K562 (cell line): ENCODE results near the gene AP1B1.

Source experiments
- CHD7 ChIP-seq: fragments of 200-600 bp; sonication (generic); IDR thresholded peaks from one replicate; pipeline ENCODE4 v1.6.1; 2012; ENCODE audit warnings: mild to moderate bottlenecking, low read depth, low read length, inconsistent platforms
- CREB1 ChIP-seq, 2 experiments: sonication (generic) in 1 of 2; formaldehyde crosslinking in 1 of 2; IDR thresholded peaks; 2 replicates each; pipeline versions ENCODE4 v1.6.1 to v1.8.0; 2012 to 2022; ENCODE audit warnings: inconsistent platforms in 1 of 2, mild to moderate bottlenecking in 1 of 2, missing genetic modification reagents in 1 of 2, moderate library complexity in 1 of 2
- CTCF ChIP-seq, 3 experiments: IDR thresholded peaks in 2 of 3; conservative IDR thresholded peaks in 1 of 3; 2 replicates each; pipeline ENCODE4 v1.5.1; 2011 to 2012; ENCODE audit warnings: low read length in 3 of 3, mild to moderate bottlenecking in 3 of 3, control low read depth in 2 of 3, improper control_type of control experiment in 1 of 3, inconsistent platforms in 1 of 3, low read depth in 1 of 3, mixed read lengths in 1 of 3, moderate library complexity in 1 of 3; ENCODE audit not compliant: insufficient read depth in 2 of 3
- DPF2 ChIP-seq: fragments of 450-650 bp; IDR thresholded peaks from 2 replicates; pipeline ENCODE4 v1.6.1; 2016
- EP300 ChIP-seq: IDR thresholded peaks from 2 replicates; pipeline ENCODE4 v1.6.1; 2012; ENCODE audit warnings: low read length, improper control_type of control experiment
- GTF2F1 ChIP-seq: IDR thresholded peaks from 2 replicates; pipeline ENCODE4 v1.6.1; 2011; ENCODE audit warnings: low read depth, low read length, improper control_type of control experiment
- MXI1 ChIP-seq: IDR thresholded peaks from 2 replicates; pipeline ENCODE4 v1.6.1; 2011; ENCODE audit warnings: low read depth, mild to moderate bottlenecking, improper control_type of control experiment, low read length
- POLR2A ChIP-seq: fragments of 450-650 bp; conservative IDR thresholded peaks from 2 replicates; pipeline ENCODE4 v1.6.1; 2016
- TCF7 ChIP-seq: sonication (generic); IDR thresholded peaks from 2 replicates; pipeline ENCODE4 v1.6.1; 2016; ENCODE audit warnings: antibody characterized with exemption, borderline replicate concordance
- TFAP4 ChIP-seq: sonication (generic); formaldehyde crosslinking; IDR thresholded peaks from 2 replicates; pipeline ENCODE4 v1.8.0; 2022; ENCODE audit warnings: missing genetic modification reagents, mild to moderate bottlenecking, moderate library complexity, borderline replicate concordance
- ZNF184 ChIP-seq: sonication (generic); formaldehyde crosslinking; IDR thresholded peaks from 2 replicates; pipeline ENCODE4 v1.5.0; 2020; ENCODE audit warnings: missing genetic modification reagents
- TF ChIP-seq, protein P1 (sequence below): sonication (generic); formaldehyde crosslinking; IDR thresholded peaks from 2 replicates; pipeline ENCODE4 v1.9.0; 2022; ENCODE audit warnings: mild to moderate bottlenecking, missing genetic modification reagents

DNA sequence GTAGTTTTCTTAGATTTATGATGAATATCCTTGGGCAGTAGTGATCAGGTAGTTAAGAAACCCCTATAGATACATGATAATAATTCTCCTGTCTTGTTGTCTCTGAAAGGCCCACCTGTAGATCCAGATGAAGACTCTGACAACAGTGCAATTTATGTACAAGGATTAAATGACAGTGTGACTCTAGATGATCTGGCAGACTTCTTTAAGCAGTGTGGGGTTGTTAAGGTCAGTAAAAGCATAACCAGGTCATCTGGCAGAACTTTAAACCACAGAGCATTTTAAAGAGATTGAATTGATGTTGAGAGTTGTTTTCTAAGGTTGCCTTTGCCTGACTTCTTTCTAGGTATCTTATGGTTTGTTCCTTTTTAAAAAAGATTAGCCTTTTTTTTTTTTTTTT lies 96.0 kb downstream of the AP1B1 start:
- TF ChIP-seq DPF2 (no peak), TCF7 (no peak), MXI1 (no peak), POLR2A (no peak), ZNF184 (CRISPR knock-in tag) (no peak), GTF2F1 (no peak), CREB1 (IDR thresholded peaks at IDR 0.05) (no peak), CREB1 (CRISPR knock-in tag; IDR thresholded peaks at IDR 0.05) (no peak), EP300 (no peak), CTCF (IDR thresholded peaks at IDR 0.05 in 2 of 3, conservative IDR thresholded peaks at IDR 0.05 in 1 of 3; ENCODE audit: insufficient read depth in 2 of 3, low read depth in 1 of 3, low read length in 3 of 3) (no peak), TFAP4 (no peak), CHD7 (no peak)
- TF ChIP-seq, protein P1, sequence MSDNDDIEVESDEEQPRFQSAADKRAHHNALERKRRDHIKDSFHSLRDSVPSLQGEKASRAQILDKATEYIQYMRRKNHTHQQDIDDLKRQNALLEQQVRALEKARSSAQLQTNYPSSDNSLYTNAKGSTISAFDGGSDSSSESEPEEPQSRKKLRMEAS (CRISPR knock-in tag), result no peak
